ENCODE data around the gene SHCBP1L. TPM values are rescaled to one million over a fixed set of nuclear protein-coding genes. Genes with fewer than 3 reads are reported as not detected.

The SHCBP1L gene
- total and polyA plus RNA-seq, 11 donors, result 0.31 TPM; not detected in 10

DNA sequence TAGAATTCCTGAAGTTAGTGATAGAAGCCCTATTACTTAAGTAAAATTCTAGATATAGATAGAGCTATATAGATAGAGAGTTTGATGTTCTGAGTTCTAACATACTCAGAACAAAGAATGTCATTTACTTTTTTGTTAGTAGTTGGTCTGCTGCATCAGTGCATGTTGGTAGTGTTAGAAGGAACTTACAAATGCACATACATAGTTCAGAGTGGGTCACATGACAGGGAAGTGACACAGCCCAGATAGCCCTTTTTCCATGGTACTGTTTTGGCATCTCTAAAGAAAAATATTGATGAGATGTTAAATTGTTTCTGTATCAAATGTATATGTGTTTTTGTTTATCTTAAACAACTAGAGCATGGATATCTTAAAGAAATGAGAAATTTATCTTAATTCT is 68.1 kb downstream of the SHCBP1L start:
- Histone ChIP-seq H3K36me3 (peaks cover 0 to 99% (median 90%) of the 10 kb centered on the region in 9 donors), H3K9me3 (no peaks in the 10 kb centered on the region), H3K27ac (no peak overlapping the region), H3K4me1 (no peaks in the 10 kb centered on the region), H3K27me3 (no peaks in the 10 kb centered on the region), H3K4me3 (no peak overlapping the region)
- TF ChIP-seq, protein P1, sequence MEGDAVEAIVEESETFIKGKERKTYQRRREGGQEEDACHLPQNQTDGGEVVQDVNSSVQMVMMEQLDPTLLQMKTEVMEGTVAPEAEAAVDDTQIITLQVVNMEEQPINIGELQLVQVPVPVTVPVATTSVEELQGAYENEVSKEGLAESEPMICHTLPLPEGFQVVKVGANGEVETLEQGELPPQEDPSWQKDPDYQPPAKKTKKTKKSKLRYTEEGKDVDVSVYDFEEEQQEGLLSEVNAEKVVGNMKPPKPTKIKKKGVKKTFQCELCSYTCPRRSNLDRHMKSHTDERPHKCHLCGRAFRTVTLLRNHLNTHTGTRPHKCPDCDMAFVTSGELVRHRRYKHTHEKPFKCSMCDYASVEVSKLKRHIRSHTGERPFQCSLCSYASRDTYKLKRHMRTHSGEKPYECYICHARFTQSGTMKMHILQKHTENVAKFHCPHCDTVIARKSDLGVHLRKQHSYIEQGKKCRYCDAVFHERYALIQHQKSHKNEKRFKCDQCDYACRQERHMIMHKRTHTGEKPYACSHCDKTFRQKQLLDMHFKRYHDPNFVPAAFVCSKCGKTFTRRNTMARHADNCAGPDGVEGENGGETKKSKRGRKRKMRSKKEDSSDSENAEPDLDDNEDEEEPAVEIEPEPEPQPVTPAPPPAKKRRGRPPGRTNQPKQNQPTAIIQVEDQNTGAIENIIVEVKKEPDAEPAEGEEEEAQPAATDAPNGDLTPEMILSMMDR (IDR thresholded peaks at IDR 0.05), result no peak
- no peak for TF ChIP-seq POLR2A (IDR thresholded peaks at IDR 0.05)
- intact Hi-C loops (cut with DNase I), result loop anchor here in 2 of 10 donors (5.0 to 10.0 kb wide), 3 partner anchors 38 to 260 kb away; no protein-coding TSS in a partner anchor
- DNase-seq (no peak), ATAC-seq (no peak)

GRCh38 chr1:182877842-182878241 is 75.1 kb downstream of the SHCBP1L start:
- TF ChIP-seq, protein P1 (IDR thresholded peaks at IDR 0.05), result no peak
- TF ChIP-seq POLR2A (IDR thresholded peaks at IDR 0.05), result no peak
- Histone ChIP-seq H3K36me3 (peaks cover 0 to 100% (median 100%) of the 10 kb centered on the region in 9 donors), H3K27ac (no peak overlapping the region), H3K27me3 (no peaks in the 10 kb centered on the region), H3K4me3 (no peak overlapping the region), H3K4me1 (no peaks in the 10 kb centered on the region), H3K9me3 (no peaks in the 10 kb centered on the region)
- intact Hi-C loops (cut with DNase I), result no loop called here
- ATAC-seq (no peak), DNase-seq (no peak)
- 95 to 97% (median 96%) methylated on average over 7 of the region's 7 CpGs for WGBS, 4 donors

- TF ChIP-seq, protein P1 (IDR thresholded peaks at IDR 0.05), result no peak
- TF ChIP-seq POLR2A (IDR thresholded peaks at IDR 0.05), result no peak
- H3K36me3 ChIP-seq, result peaks cover 0 to 100% (median 100%) of the 10 kb centered on the region in 9 donors
- no peaks in the 10 kb centered on the region for H3K4me1 ChIP-seq
- no peak overlapping the region for H3K4me3 ChIP-seq
- intact Hi-C loops (cut with DNase I), result no loop called here
- no peak for DNase-seq
- H3K27me3 ChIP-seq, result no peaks in the 10 kb centered on the region
- no peak for ATAC-seq
- no peaks in the 10 kb centered on the region for H3K9me3 ChIP-seq
- no peak overlapping the region for H3K27ac ChIP-seq
Observed at GRCh38 chr1:182877331-182877730, 75.6 kb downstream of the SHCBP1L start.

- Histone ChIP-seq H3K27me3 (no peaks in the 10 kb centered on the region), H3K36me3 (peaks cover 0 to 100% (median 100%) of the 10 kb centered on the region in 9 donors), H3K4me3 (no peak overlapping the region), H3K4me1 (no peaks in the 10 kb centered on the region), H3K9me3 (no peaks in the 10 kb centered on the region), H3K27ac (no peak overlapping the region)
- intact Hi-C loops (cut with DNase I), result no loop called here
- no peak for ATAC-seq
- DNase-seq, result no peak
- TF ChIP-seq, protein P1 (IDR thresholded peaks at IDR 0.05), result no peak
- TF ChIP-seq POLR2A (IDR thresholded peaks at IDR 0.05), result no peak
- WGBS, 4 donors, result 89 to 94% (median 92%) methylated on average over 2 of the region's 2 CpGs
Observed at GRCh38 chr1:182875889-182876288, 77.1 kb downstream of the SHCBP1L start.

Measured in heart left ventricle (tissue), 16 donors.